CD4-positive, alpha-beta T cell treated with Interleukin-1 beta for 1 hour (primary cell): ENCODE results near the gene TUBA4A.
"Not testable (repeated sequence)": the region's sequence is repeated elsewhere in the genome, so short reads cannot be mapped to it uniquely, and the experiment has no call there.

Source experiments
- DNase-seq, 2 donors: peaks; one replicate each; pipeline ENCODE4 v3.0.0-alpha.2; 2020 to 2022

Gene TUBA4A

DNA sequence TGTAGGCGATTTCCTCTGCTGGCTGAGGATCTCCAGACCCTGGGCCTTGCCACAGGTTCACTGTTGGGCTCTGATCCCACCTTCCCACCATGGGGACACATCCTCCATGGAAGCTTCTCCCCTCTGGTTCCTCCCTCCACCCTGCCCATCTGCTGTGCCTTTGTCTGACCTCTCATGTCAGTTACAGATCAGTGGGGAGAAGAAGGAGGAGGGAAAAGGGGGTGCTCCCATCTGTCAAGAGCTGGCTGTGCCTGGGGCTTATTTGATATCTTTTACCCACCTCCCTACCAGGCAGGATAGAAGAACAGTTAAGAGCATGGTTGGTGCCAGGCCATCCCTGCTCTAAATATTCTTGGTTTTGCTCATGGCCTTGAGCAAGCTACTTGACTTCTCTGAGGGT is 13.2 kb upstream of the TUBA4A start:
- DNase-seq = no peak

DNA sequence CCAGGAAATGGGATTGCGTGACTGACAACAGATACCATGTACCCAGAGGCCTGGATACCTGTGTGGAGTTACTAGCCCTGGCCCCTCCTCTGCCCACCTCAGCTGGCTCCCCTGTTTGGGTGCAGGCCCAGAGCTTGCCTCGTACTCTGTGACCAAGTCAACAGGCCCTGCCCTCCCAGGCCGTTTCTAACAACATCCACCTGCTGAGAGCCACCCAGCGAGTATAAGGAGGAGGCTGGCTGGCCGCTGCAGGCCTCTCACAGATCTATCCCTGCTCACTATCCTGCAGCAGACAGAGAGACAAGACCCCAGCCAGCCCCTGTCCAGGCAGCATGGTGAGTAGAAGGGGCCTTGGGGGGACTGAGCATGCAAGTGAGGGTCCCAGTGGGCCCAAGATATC is 12.5 kb upstream of the TUBA4A start:
- DNase-seq = no peak

DNA sequence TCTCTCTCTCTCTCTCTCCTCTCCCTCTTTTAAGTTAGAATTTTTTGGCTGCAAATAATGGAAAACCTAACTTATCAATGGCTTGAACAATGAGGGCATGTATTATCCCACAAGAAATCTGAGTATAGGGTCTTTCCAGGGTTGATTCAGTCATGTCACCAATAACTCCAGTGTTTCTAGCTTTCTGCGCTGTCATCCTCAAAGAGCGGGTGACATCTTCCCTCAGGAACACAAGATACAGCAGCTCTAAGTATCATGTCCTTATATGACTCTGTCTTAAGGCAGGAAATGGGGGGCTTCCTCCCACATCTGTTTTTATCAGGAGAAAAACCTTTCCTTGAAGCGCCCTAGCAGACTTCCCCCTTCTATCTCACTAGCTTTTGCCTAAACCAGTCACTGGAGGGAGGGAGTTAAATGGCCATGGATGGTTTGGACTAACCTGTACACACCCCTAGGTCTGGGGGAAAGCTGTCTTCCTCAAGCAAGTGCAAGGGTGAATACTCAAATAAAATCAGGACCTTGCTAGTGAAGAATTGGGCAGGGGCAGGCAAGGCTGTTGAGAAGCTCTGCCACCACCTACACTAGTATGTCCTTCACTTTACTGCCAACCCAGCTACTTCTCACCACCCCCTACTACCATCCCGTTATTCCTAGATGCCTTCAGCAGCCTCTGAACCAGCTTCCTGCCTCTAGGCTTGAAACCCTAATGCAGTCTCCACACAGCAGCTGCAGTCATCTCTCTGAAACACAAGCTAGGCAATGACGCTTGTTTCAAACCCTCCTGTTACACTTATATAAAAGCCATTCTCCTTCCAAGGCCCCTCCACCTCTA is 7.5 kb upstream of the TUBA4A start:
- DNase-seq = no peak

DNA sequence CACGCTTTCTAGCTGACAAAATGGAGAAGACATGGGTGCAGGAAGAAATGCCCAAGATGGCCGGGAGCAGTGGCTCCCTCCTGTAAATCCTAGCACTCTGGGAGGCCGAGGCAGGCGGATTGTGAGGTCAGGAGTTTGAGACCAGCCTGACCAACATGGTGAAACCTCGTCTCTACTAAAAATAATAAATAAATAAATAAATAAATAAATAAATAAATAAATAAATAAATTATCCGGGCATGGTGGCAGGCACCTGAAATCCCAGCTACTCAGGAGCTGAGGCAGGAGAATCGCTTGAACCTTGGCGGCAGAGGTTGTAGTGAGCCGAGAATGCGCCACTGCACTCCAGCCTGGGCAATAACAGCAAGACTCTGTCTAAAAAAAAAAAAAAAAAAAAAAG is 5.2 kb upstream of the TUBA4A start:
- DNase-seq = not testable (repeated sequence)

DNA sequence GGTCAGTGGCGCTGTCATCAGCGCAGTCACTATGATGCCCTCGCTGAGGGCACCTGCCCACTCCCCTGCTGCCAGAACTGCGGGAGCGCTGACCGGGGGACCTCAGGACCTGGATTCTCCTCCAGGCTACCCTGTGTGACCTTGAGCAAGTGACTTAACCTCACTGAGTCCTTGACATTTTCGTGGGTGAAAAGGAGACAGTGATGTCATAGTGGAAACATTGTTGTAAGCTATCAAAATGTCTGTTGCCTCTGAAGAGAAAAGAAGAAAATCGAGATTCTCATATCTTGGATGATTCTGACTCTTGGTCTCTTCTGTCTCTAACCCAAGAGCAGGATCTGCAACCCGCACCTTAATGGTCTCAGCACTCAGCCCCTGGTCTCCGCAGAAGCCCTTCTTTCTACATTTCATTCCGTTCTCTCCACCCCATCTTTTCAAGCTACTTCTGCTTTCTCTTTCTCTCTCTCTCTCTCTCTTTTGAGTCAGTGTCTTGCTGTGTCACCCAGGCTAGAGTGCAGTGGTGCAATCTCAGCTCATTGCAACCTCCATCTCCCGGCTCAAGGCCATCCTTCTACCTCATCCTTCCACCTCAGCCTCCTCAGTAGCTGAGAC is 978 bp upstream of the TUBA4A start:
- DNase-seq = peak; percentile 56 to 59

DNA sequence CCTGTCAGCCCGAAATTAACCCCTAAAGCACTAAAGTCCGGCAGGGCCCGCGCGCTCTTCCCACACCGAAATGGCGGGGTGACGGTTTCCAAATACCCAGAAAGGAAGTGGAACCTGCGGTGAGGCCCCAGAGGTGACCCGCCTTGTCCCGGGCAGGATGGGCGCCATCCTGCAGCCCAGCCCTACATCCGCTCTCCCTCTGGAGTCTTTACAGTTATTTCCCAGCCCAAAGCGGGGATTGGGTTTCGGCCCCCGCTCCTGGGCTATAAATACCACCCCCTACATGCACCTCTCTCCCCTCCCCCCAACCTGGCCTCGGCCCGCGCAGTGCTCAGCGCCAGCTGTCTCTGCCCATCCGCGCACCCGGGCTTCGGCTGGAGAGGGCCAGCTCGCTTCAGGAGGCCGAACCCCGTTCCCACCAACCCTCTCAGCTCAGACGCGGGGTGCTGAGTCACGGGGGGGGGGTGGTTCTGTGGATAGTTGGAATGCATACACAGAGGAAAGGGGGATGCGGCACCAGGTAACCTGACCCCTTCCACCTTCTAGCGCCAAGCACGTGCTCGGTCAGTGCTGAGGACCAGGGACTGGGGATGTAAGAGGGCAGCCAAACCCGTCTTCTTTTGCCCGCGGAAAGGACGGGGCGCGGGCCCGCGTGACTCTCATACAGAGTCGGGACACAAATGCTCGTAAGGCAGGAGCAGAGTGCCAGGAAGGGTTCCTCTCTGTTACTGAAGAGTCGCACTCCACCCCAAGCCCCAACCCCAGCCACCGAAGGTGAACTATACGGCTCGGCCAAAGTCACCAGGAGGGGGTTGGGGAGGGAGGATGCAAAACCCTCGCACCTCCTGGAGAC is 592 bp downstream of the TUBA4A start, which contains the start of gene TUBA4B:
Gene TUBA4B (plus strand): TSS at position 344 of the 853 bp plus-strand sequence. CDS start 165 bp downstream, at position 509.
- peak; percentile 44 to 51 for DNase-seq

DNA sequence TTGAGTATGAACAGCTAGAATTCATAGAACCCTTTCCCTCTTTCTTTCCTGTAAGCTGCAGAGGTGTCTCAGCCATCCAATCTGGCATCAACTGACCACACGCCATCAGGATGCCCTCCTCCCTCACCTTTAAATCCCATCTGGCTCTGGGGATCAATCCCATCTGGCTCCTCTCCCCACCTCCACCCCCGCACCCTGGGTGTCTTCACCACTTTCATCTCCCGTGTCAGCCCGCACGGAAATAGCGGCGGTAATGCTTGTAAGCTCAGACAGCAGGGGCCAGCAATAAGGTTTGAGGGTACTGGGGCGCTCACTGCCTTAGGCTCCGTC is 1.2 kb downstream of the TUBA4A start:
- no peak for DNase-seq

DNA sequence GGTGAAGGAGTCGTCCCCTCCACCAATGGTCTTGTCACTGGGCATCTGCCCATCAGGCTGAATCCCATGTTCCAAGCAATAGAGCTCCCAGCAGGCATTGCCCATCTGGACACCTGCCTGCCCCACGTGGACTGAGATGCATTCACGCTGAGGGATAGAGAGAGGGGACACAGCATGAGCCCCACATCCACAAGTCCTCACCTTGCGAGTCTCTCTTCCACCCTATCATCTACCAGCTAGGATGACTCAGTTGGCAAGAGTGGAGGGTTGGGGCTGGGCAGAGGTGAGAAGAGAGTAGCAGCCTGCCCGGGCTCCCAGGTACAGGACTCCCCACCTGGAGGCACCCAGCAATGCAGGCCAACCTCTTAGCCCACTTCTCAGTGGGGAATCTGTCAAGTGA is 1.6 kb downstream of the TUBA4A start:
- DNase-seq = peak in 1 of 2 donors; percentile 27

DNA sequence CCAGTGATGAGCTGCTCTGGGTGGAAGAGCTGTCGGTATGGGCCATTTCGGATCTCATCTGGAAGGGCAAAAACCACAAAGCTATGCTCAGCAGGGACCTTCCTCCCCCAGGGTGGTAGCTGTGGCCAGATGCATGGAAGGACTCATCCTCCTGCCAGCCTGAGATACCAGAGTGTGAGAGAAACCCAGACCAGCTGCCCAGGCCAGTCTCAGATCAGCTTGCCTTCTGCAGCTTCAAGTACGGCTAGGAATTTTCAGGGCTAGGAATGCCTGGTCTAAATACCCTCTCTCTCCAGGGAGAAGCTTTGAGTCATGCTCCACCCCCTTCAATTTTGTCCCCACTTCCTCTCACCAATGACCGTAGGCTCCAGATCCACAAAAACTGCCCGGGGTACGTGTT is 2.1 kb downstream of the TUBA4A start:
- no peak for DNase-seq

DNA sequence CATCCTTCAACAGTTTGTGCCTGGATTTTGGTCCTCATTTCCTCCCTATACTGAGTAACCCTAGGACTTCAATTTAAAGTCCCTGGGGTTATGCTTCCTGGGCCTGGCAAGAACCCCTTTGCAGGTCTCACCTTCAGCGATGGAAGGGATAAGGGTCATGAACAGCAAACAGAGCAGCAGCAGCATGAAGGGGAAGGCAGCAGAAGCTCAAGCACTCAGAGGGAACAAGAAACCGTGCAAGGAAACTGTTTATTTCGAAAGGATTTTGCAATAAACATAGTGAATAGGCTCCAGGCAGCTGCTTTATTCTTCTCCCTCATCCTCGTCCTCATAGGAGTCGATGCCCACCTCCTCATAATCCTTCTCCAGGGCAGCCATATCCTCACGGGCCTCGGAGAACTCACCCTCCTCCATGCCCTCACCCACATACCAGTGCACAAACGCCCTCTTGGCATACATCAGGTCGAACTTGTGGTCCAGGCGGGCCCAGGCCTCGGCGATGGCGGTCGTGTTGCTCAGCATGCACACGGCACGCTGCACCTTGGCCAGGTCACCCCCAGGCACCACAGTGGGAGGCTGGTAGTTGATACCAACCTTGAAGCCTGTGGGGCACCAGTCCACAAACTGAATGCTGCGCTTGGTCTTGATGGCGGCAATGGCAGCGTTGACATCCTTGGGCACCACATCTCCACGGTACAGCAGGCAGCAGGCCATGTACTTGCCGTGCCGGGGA is 3.5 kb downstream of the TUBA4A start:
- DNase-seq = no peak

DNA sequence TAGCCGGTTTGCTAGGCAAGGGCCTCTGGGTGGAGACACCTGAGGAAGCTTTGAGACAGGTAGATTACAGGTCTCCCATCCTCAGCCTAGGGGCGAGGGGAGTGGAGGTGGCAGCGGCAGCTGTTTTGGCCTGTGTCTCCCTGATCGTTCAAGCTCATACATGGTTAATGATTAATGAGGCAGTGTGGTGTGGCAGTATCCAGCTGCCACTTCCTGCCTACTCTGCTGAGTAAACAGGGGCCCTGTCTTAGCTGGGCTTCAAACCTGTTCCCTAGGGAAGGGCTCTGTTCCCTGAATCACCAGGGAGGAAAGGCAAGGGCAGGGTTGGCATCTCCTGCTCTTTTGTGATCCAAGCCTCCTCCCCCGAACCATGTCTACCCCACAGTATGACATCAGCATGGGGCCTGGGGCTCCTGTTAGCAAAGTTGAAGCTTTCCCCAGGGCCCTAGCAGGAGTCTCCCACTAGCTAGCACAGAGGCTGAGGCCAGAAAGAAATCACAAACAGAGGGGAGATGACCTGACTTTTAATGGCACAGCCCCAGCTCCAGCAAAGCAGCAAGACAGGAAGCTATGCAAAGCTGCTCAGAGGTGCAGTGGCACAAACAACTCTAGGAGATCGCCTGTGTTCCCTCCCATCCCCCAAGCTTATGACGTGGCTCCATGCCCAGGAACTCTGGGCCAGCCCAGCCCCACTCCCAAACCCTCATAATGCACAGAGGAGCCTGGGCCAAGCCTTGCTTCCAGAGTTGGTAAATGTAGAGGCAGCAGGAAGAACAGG is 4.3 kb downstream of the TUBA4A start:
- DNase-seq = peak; percentile 64 to 72

DNA sequence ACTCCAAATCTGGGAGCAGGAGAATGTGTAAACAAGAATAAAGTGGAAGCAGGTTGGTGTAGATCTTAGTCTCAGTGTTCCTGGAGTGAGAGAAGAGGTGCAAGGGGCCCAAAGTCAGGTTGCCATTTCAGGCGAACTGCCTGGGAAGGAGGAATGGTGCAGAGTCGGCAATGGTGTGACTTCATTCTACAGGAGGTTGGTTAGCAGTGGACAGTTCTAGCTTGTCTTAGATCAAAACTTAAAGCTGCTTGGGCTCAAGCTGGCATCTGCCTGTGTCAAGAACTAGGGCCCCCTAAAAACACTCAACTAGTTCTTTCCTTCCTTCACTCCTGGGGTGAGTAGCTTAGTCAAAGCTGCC is 4.9 kb downstream of the TUBA4A start:
- DNase-seq = no peak

DNA sequence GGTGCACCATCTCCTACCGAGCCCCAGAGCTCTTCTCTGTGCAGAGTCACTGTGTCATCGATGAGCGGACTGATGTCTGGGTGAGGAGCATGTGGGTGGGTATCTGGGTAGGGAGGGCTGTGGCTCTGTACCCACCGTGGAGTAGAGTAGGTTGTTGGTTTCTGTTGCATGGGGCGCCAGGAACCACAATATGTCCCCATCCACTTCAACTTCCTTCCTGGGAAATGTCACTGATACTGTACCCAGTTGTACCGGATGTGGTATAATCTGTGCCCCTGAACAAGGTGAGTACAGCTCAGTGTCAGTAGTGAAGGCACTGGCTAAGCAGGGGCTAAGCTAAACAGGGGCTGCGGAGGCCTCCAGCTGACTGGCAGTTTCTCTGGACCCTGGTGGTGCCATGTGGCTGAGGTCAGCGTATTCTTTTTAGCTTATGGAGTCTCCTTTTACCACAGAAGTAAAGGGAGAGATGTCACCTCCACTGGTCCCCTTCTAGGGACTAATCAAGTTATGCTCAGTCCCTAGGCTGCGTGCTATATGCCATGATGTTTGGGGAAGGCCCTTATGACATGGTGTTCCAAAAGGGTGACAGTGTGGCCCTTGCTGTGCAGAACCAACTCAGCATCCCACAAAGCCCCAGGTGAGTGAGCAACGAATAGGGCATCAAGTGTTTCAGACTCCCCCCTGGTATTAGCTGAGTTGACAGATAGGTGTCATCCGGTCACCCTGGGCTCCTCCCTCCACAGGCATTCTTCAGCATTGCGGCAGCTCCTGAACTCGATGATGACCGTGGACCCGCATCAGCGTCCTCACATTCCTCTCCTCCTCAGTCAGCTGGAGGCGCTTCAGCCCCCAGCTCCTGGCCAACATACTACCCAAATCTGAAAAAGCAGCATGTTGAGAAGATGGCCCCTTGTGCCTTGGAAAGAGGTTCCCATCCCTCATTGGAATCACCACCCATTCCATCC is 5.8 kb downstream of the TUBA4A start:
- DNase-seq = peak; percentile 62 to 79

DNA sequence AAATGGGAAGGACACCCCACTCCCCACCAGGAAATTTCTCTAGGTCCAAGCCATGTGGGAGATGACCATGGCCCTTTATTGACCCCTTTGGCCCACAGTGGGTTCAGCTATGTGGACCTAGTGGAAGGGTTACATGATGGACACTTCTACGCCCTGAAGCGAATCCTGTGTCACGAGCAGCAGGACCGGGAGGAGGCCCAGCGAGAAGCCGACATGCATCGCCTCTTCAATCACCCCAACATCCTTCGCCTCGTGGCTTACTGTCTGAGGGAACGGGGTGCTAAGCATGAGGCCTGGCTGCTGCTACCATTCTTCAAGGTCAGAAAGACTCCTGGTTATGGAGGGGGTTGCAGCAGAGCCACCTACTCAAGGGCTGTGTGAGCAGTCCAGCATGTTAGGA is 7.2 kb downstream of the TUBA4A start:
- no peak for DNase-seq

DNA sequence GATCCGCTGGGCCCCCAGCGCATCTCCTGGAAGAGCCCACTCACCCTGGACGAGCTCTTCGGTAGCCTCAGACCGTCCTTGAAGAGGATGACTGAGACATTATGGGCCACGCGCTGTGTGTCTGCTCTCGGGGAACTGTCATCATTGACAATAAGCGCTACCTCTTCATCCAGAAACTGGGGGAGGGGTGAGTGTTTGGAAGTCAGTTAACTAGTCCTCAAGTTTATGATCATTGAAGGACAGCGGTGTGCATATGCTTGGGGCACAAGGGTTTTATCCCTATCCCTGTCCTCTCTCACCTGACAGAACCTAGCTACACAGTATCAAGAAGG is 7.9 kb downstream of the TUBA4A start:
- peak in 1 of 2 donors; percentile 18 for DNase-seq

DNA sequence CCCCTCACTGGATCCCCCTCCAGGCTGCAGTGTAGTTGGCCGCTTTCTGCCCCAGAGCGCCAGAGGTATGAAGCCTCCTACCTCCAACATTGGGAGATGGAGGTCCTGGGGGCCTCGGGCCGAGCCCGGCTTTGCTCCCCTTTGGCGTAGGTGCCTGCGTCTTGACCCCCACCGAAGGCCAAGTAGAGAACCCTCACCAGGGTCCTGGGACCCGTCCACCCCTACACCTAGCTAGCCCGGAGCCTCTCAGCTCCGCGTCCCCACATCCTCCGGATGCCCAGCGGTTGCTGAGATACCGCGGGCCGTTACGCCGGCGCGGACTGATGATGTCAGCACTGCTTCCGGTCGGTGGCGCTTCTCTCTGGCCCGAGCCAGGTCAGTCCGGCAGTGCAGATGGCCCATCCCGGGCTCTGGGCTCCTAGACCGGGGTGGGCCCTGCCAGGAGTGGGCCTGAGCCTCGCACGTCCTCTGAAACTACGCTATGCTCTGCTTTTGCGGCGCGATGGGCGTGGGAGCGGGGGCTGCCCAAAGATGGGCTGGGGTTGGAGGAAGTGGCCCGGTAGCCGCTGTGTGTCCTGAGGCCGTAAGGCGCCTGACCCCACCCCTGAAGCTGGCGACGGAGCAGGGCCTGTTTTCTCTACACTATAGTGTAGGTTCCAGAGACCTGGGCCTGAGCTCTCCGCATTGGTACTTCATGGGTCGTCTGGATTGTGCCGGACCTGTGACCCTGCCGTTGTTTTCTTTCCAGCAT is 8.4 kb downstream of the TUBA4A start, which contains the start of the genes GLB1L and STK16:
Gene GLB1L (minus strand): TSS at position 297 of the 751 bp plus-strand sequence. CDS start 1,871 bp downstream, outside the sequence.
Gene STK16 (plus strand): TSS at position 332 of the 751 bp plus-strand sequence. CDS start 521 bp downstream, outside the sequence.
- DNase-seq = peak; percentile 88 to 89

DNA sequence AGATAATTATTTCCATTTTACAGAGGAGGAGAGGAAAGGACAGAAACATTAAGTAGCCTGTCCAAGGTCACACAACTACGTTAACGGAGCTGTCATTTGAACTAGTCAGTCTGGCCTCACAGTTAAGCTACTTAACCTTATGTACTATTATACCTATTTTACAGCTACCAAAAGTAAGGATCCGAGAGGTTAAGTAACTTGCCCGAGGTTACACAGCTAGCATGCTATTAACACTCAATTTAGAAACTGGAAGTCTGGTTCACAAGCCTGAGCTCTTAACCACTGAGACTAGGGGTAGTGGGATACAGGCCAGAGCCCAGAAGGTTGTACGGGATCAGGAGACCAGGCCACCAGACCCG is 8.9 kb downstream of the TUBA4A start:
- no peak for DNase-seq

DNA sequence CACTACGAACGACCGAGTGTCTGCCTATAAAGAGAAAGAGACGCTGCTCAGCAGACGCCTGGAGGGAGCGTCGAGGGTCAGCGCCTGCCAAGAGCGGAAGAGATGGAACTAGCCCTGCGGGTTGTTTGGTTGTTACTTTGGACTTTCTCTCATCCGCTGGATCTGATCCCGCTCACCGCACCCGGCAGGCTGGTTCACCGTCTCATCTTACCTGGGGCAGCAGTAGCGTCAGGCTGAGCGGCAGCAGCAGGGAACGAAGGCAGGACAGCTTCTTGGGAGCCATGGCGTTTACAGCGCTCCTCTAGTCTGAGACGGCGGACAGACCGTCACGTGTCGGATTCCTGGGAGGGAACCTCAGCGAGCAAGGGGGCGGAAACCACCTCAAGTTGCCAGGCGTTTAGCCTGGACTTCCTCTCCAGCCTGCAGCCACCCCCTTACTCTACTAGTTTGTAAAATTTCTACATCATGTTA is 10.4 kb downstream of the TUBA4A start:
- DNase-seq = peak in 1 of 2 donors; percentile 38

DNA sequence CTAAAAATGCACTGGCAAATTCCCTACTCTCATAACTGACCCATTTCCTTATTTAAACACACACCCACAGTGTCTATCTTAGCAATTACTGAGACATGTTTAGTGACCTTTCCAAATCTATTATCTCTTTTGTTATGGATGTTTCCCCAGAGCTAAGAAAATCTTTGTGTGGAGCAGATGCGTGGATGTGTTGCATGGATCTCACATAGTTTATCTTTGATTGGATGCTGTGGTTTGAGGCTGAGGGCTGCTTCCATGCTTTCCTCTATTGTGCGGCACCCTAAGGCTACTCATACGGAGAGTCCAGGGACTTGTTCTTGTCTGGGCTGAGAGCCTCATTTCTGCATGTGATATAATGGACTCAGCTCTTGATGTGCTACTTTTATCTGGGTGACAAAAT is 19.4 kb downstream of the TUBA4A start:
- DNase-seq = no peak

DNA sequence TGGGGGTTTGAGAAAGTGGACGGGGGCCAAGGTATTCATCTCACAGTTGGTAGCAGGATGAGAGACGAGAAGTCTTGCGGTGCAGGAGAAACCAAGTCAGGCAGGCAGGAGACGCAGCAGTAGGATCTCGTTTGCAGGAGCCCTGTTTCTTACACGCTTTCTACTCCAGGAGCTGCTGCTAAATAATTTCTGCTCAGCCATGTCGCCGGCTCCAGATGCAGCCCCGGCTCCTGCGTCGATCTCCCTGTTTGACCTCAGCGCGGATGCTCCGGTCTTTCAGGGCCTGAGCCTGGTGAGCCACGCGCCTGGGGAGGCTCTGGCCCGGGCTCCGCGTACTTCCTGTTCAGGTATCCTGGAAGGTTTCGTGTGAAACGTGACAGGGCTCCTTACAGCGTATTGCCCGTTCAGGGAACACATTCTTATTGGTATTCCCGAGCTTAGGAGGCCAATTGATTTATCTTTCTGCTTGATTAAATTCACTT is 23.6 kb downstream of the TUBA4A start:
- peak; percentile 27 to 37 for DNase-seq
